Measurements from ENCODE around the gene PLXNB2. TPM values are rescaled to one million over a fixed set of nuclear protein-coding genes. Genes with fewer than 3 reads are reported as not detected.

The PLXNB2 gene
- total RNA-seq, 2 experiments from 2014 or later = 48.4 to 49.9 TPM

DNA sequence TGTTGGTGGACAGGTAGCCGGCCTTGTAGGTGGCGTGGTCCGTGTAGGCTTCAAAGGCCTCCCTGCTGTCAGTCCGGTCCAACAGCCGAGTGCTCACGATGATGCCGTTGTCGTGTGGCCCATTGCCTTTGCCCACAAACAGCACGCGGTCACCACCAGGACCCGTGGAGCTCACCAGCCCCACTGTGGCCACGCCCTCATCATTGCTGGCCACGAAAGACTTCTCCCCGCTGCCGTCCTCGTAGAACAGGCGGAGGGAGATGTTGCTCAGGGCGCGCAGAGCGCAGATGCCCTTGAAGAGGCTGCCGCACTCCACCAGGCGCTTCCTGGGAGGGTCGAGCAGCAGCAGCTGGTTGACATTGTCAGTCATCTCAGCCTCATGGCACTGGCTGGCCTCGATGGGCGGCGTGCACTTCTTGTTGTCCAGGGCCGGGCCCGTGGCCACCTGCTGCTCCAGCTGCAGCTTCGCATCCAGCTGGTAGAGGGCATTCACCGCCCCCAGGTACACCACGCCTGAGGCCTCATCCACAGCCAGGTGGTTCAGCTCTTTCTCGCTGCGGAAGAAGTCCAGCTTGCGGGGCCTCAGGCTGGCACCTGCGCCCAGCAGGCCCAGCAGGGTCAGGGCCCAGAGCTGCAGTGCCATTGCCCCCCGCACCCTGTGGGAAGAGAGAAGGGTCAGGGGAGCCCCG lies 17.4 kb downstream of the PLXNB2 start:
- Mint-ChIP-seq H3K4me3 (no peak overlapping the region), H3K27ac (no peak overlapping the region), H3K27me3 (ENCODE audit: low read depth) (no peaks in the 10 kb centered on the region), H3K9me3 (ENCODE audit: insufficient read depth) (no peaks in the 10 kb centered on the region), H3K36me3 (ENCODE audit: low read depth) (peaks cover 3% of the 10 kb centered on the region), H3K4me1 (ENCODE audit: low read depth) (peaks cover 25% of the 10 kb centered on the region)
- CTCF ChIA-PET = interaction anchor here (1.0 kb wide), 1 partner anchor 14 kb away, joined by 3 read pairs; no protein-coding TSS in a partner anchor
- DNase-seq (no peak), ATAC-seq (no peak)
- POLR2A ChIA-PET = interaction anchor here (0.8 to 1.4 kb wide), 2 partner anchors 14 to 17 kb away, joined by 3 read pairs; partner anchors contain the start of gene PLXNB2

DNA sequence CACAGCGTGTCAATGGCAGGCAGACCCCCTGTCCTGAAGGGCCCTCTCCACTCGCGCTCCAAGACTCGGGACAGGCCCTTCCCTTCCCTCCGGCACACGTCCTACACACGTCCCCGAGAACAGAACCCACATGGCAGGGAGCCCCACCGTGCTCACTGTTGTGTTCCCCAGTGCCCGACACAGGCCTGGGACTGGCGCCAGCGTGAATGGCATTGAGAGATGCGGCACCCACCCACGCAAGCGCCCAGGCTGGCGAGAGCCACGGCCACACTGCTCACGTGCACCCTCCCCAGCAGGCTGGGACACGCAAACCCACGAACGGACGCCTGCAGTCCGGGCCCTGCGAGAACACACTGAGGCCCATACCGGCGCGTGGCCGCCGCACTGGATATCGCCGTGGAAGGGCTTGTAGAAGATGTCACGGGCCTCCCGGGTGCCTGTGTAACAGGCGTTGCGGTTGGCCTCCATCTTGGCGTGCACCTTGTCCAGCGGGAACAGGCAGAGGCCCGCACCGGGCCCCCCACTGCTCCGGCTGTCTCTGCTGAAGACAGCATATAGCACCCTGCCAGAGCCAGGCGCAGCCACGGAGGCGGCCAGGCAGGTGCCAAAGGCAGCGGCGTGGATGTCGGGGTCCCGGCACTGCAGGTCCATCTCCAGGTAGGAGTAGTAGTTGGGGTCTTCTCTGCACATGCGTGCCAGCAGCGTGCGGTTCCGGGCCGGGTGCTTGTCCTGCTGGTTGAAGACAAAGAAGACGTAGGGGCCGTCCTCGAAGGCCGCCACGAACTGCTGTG lies 18.1 kb downstream of the PLXNB2 start:
- Mint-ChIP-seq H3K27ac (no peak overlapping the region), H3K4me1 (ENCODE audit: low read depth) (peaks cover 23% of the 10 kb centered on the region), H3K36me3 (ENCODE audit: low read depth) (peaks cover 7% of the 10 kb centered on the region), H3K4me3 (no peak overlapping the region), H3K9me3 (ENCODE audit: insufficient read depth) (no peaks in the 10 kb centered on the region), H3K27me3 (ENCODE audit: low read depth) (no peaks in the 10 kb centered on the region)
- ChIA-PET CTCF (interaction anchor here (1.0 kb wide), 1 partner anchor 13 kb away, joined by 3 read pairs; no protein-coding TSS in a partner anchor), POLR2A (no interaction called here)
- no peak for DNase-seq
- ATAC-seq = no peak

DNA sequence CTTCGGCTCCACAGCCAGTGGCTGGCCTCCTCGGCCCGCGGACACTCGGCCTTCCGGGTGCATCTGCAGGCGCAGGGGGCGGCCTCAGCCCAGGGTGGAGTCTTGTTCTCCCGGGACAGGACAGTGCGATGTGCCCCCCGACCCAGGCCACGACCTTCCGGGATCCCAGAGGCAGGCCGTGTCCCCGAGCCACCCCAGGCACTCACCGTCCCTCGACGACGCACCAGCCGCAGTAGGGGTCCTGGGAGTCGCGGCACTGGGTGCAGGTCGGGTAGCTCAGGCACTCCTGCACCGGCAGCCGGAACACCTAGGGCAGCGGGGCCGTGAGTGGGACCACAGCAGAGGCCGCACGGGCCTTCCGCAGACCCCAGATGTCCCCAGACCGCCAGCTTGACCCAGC lies 19.7 kb downstream of the PLXNB2 start:
- no peaks in the 10 kb centered on the region for H3K9me3 Mint-ChIP-seq (ENCODE audit: insufficient read depth)
- CTCF ChIA-PET = no interaction called here
- POLR2A ChIA-PET = no interaction called here
- peaks cover 13% of the 10 kb centered on the region for H3K4me1 Mint-ChIP-seq (ENCODE audit: low read depth)
- no peak overlapping the region for H3K4me3 Mint-ChIP-seq
- no peak for DNase-seq
- no peak overlapping the region for H3K27ac Mint-ChIP-seq
- H3K27me3 Mint-ChIP-seq (ENCODE audit: low read depth) = no peaks in the 10 kb centered on the region
- no peak for ATAC-seq
- peaks cover 7% of the 10 kb centered on the region for H3K36me3 Mint-ChIP-seq (ENCODE audit: low read depth)

DNA sequence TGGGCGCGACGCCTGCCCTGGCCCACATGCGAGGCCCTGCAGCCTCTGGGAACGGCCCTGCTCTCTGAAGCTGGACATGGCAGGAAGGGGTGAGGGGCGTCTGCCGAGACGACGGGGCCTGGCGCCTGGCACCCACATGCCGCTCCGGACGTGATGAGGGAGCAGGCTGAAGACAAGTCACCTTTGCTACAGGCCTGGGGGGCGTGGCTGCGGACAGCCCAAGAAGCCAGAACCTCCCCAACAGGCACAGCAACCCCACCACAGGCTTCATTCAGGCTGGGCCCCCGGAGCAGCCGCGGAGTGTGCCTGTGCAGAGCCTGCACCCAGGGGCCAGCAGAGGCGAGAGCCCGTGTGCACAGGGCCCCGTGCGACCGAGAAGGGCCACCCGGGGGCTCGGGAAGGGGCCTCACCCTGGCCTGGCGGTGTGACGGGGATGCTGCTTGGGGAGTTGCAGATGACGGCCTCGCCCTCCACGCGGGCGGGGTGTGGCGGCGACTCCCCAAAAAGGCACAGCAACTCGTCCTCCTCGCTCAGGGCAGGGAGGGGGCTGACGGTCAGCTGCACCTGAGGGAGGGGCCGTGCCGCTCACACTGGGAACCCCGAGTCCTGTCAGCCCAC lies 20.6 kb downstream of the PLXNB2 start:
- Mint-ChIP-seq H3K27me3 (ENCODE audit: low read depth) (no peaks in the 10 kb centered on the region), H3K27ac (no peak overlapping the region), H3K4me3 (no peak overlapping the region)

DNA sequence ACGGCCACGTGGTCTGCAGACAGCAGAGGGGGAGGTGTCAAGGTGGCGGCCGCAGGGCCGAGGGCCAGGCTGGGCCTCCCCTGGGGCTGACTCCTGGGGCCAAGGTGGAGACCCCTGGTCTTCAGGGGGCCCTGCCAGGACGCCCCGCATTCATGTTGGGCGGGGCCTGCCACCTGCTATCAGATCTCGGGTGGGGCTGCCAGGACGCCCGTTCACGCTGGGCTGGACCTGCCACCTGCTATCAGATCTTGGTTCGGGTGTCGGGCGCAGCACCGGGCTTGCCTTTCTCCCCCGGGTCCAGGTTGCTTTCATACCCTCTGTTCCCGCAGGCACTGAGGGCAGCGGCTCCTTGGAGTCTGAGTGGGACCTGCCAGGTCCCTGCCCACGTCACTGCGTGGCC lies 21.2 kb downstream of the PLXNB2 start:
- POLR2A ChIA-PET = no interaction called here
- H3K4me3 Mint-ChIP-seq = no peak overlapping the region
- CTCF ChIA-PET = no interaction called here
- DNase-seq (no peak), ATAC-seq (no peak)
- peaks cover 4% of the 10 kb centered on the region for H3K36me3 Mint-ChIP-seq (ENCODE audit: low read depth)
- H3K27me3 Mint-ChIP-seq (ENCODE audit: low read depth) = no peaks in the 10 kb centered on the region
- no peak overlapping the region for H3K27ac Mint-ChIP-seq
- no peaks in the 10 kb centered on the region for H3K9me3 Mint-ChIP-seq (ENCODE audit: insufficient read depth)
- H3K4me1 Mint-ChIP-seq (ENCODE audit: low read depth) = no peaks in the 10 kb centered on the region

More for the DNA sequence above, 20.6 kb downstream of the PLXNB2 start:
- Mint-ChIP-seq H3K9me3 (ENCODE audit: insufficient read depth) (no peaks in the 10 kb centered on the region), H3K36me3 (ENCODE audit: low read depth) (peaks cover 4% of the 10 kb centered on the region), H3K4me1 (ENCODE audit: low read depth) (peaks cover 4% of the 10 kb centered on the region)
- ChIA-PET CTCF (no interaction called here), POLR2A (no interaction called here)
- DNase-seq (no peak), ATAC-seq (no peak)

DNA sequence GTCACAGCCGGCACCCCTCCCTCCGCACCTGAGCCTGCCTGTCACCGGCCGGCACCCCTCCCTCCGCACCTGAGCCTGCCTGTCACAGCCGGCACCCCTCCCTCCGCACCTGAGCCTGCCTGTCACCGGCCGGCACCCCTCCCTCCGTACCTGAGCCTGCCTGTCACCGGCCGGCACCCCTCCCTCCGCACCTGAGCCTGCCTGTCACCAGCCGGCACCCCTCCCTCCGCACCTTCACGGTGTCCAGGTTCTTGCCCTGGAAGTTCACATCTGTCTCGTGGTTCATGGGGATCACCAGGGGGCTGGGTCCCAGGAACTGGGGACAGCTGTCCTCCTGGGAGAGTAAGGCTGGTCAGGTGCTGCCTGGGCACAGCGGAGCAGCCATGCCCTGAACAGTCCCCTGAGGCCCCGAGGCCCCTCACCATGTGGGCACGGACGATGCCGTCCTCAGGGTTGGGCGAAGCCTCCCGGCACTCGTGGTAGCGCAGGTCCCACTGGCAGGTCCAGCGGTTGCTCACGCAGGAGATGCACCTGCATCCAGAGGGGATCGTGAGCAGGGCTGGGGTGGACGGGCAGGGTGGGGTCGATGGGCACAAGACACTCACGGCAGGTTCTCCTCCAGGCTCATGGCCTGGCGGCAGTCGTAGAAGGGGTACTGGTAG lies 21.7 kb downstream of the PLXNB2 start:
- POLR2A ChIA-PET = no interaction called here
- CTCF ChIA-PET = no interaction called here
- no peaks in the 10 kb centered on the region for H3K27me3 Mint-ChIP-seq (ENCODE audit: low read depth)

DNA sequence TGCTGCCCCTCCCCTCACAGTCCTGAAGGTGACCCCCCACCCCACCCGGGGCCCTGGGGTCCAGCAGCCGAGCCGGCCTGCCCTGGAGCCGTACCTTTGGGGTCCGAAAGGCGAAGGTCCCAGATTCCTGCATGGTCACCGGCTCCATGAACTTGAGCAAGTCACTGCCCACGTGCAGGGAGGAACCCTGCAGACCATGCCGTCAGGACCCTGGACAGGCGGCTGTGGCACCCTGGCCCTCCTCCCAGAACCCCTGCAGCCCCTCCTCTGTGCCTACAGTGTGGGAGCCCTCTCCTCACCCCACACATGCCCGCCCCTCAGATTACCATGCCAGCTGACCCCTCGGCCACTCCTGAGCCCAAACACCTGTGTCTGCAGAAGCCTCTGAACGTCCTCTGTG lies 23.0 kb downstream of the PLXNB2 start:
- Mint-ChIP-seq H3K9me3 (ENCODE audit: insufficient read depth) (no peaks in the 10 kb centered on the region), H3K27ac (no peak overlapping the region), H3K4me1 (ENCODE audit: low read depth) (no peaks in the 10 kb centered on the region), H3K36me3 (ENCODE audit: low read depth) (peaks cover 7% of the 10 kb centered on the region), H3K4me3 (no peak overlapping the region), H3K27me3 (ENCODE audit: low read depth) (no peaks in the 10 kb centered on the region)
- ChIA-PET CTCF (no interaction called here), POLR2A (no interaction called here)
- ATAC-seq (no peak), DNase-seq (no peak)

More for the DNA sequence above, 21.7 kb downstream of the PLXNB2 start:
- no peak for ATAC-seq
- Mint-ChIP-seq H3K4me1 (ENCODE audit: low read depth) (no peaks in the 10 kb centered on the region), H3K27ac (no peak overlapping the region), H3K4me3 (no peak overlapping the region), H3K36me3 (ENCODE audit: low read depth) (peaks cover 5% of the 10 kb centered on the region), H3K9me3 (ENCODE audit: insufficient read depth) (no peaks in the 10 kb centered on the region)
- no peak for DNase-seq

DNA sequence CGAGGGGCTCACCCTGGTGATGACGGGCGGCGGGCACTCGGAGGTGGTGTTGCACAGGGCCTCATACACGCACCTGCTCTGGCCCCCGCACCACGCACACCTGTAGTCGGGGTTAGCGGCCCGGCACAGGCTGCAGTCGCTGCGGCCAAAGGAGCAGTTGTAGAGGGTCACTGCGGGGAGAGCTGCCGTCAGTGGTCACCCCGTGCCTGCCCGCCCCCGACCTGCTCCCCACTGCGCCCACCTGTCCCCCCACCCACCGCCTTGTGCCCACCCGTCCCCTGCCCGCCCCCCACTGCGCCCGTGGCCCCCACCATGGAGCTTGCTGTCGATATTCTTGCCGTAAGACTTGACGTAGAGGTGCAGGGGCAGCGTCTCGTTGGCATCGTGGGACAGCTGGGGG lies 23.6 kb downstream of the PLXNB2 start:
- peaks cover 9% of the 10 kb centered on the region for H3K36me3 Mint-ChIP-seq (ENCODE audit: low read depth)
- H3K4me1 Mint-ChIP-seq (ENCODE audit: low read depth) = no peaks in the 10 kb centered on the region
- no peaks in the 10 kb centered on the region for H3K27me3 Mint-ChIP-seq (ENCODE audit: low read depth)
- POLR2A ChIA-PET = no interaction called here
- DNase-seq (no peak), ATAC-seq (no peak)
- no peak overlapping the region for H3K4me3 Mint-ChIP-seq
- no peak overlapping the region for H3K27ac Mint-ChIP-seq
- H3K9me3 Mint-ChIP-seq (ENCODE audit: insufficient read depth) = no peaks in the 10 kb centered on the region
- CTCF ChIA-PET = no interaction called here

DNA sequence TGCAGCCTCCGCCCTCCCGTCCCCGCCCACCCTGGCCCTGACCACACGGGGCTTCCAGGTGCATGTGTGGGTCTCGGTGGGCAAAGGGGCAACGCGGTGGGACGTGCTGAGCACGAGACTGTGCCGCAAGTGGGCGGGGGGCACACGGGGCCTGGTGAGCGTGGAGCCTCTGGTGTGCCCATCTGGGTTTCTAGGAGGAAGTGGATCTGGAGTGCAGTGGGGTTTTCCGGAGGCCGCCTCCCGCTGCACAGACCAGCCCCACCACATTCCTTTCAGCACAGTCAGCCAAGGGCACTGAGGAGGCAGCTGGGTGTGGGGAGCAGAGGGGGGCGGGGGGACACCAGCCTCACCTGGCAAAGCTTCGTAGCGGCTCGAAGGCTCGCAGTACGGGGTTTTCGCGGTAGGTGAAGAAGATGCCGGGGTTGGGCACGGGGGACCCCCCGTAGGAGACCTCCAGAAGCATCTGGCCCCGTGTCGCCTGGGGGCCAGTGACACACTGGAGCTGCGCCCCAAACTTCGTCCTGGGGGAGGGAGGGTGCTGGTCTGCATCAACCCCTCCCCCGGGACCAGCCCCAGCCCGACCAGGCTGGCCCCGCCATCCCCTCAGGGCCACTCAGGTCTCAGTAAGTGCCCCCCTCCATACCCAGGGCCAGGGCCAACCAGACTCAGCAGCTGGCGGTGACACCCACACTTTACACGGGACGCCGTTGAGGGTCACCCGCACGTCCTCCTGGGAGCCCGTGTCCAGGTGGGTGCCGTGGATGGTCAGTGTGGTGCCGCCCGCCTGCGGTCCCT lies 24.9 kb downstream of the PLXNB2 start:
- Mint-ChIP-seq H3K9me3 (ENCODE audit: insufficient read depth) (no peaks in the 10 kb centered on the region), H3K27ac (no peak overlapping the region), H3K4me3 (no peak overlapping the region), H3K4me1 (ENCODE audit: low read depth) (no peaks in the 10 kb centered on the region), H3K27me3 (ENCODE audit: low read depth) (no peaks in the 10 kb centered on the region), H3K36me3 (ENCODE audit: low read depth) (peaks cover 12% of the 10 kb centered on the region)
- ATAC-seq = no peak
- no peak for DNase-seq
- POLR2A ChIA-PET = no interaction called here
- CTCF ChIA-PET = no interaction called here

DNA sequence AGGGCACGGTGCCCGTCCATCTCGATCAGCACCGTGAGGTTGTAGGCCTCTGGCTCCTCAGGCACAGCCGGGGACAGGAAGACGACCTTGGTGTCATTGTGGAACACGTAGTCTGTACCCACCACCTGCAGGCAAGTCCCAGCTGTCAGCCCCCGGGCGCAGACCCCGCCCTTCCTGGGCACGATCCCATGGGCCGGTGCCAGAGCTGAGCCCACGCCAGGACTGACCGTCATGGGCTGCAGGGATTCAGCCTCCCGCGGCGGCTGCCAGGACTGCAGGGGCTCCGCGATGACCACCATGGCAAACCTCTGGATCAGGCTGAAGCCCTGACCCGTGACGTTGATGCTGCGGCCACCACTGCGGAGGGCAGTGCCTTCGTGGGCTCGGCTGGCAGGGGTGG lies 25.5 kb downstream of the PLXNB2 start:
- Mint-ChIP-seq H3K27me3 (ENCODE audit: low read depth) (no peaks in the 10 kb centered on the region), H3K4me3 (no peak overlapping the region), H3K9me3 (ENCODE audit: insufficient read depth) (no peaks in the 10 kb centered on the region), H3K27ac (no peak overlapping the region), H3K36me3 (ENCODE audit: low read depth) (peaks cover 15% of the 10 kb centered on the region), H3K4me1 (ENCODE audit: low read depth) (no peaks in the 10 kb centered on the region)
- CTCF ChIA-PET = no interaction called here
- ATAC-seq (no peak), DNase-seq (no peak)
- POLR2A ChIA-PET = no interaction called here

DNA sequence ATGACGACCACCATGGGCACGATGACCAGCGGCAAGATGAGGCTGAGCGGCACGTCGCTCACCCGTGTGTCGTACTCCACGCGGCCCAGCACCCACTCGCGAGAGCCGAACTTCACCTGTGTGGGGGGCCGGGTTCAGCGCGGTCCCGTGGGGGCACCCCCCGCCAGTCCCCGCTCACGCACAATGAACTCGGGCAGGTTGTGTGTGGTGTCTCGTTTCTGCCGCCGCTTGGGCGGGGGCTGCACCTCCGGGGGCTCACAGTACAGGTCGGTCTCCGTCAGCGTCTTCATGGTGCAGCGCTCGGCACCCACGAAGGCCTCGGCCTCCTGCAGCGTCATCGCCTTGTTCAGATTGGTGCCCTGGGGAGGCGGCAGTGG lies 26.1 kb downstream of the PLXNB2 start:
- ChIA-PET POLR2A (no interaction called here), CTCF (no interaction called here)
- no peak for DNase-seq
- no peaks in the 10 kb centered on the region for H3K27me3 Mint-ChIP-seq (ENCODE audit: low read depth)
- H3K4me1 Mint-ChIP-seq (ENCODE audit: low read depth) = no peaks in the 10 kb centered on the region
- H3K36me3 Mint-ChIP-seq (ENCODE audit: low read depth) = peaks cover 18% of the 10 kb centered on the region
- H3K4me3 Mint-ChIP-seq = no peak overlapping the region
- no peak for ATAC-seq
- H3K9me3 Mint-ChIP-seq (ENCODE audit: insufficient read depth) = no peaks in the 10 kb centered on the region
- H3K27ac Mint-ChIP-seq = no peak overlapping the region

Data from activated CD8-positive, alpha-beta T cell treated with anti-CD3 and anti-CD28 coated beads, Interleukin-2, amount 10 ng/mL, durations not matched to agents 7 days and 5 days (primary cell).